Measurements from ENCODE around the gene SLC22A8. TPM values are rescaled to one million over a fixed set of nuclear protein-coding genes. Genes with fewer than 3 reads are reported as not detected.
"Not testable (repeated sequence)": the region's sequence is repeated elsewhere in the genome, so short reads cannot be mapped to it uniquely, and the experiment has no call there.

The SLC22A8 gene, protein sequence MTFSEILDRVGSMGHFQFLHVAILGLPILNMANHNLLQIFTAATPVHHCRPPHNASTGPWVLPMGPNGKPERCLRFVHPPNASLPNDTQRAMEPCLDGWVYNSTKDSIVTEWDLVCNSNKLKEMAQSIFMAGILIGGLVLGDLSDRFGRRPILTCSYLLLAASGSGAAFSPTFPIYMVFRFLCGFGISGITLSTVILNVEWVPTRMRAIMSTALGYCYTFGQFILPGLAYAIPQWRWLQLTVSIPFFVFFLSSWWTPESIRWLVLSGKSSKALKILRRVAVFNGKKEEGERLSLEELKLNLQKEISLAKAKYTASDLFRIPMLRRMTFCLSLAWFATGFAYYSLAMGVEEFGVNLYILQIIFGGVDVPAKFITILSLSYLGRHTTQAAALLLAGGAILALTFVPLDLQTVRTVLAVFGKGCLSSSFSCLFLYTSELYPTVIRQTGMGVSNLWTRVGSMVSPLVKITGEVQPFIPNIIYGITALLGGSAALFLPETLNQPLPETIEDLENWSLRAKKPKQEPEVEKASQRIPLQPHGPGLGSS
- not detected for total RNA-seq

DNA sequence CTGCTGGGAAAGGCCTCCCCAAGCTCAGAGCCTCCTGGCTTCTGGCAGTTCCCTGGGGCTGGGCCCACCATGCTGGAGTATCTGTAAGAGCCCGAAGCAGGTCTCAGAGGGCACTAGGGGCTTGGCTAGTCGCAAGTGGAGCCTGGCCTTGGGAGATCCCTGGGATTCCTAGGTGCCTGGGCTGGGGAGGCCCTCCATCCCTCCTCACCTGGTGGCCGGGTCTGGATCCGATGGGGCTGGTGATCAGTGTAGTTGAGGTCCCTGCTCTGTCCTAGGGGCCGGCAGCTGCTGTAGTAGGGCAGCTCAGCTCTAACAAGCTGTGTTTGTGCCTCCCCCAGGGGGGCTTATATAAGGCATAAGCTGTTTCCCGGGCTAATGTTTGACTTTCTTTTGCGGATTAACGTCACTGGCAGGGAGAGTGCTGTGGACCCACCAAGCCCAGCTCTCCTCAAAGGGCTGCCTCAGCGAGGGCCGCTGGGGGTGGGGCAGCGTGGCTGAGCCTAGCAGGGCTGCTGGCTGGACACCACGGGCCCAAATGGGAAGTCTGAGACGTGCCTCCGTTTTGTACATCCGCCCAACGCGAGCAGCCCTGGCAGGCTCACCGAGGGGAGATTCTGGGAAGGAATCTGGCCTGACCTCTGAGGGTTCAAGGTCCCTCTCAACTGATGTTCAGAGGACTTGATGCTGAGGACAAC lies at the start of gene SLC22A8:
Gene SLC22A8 (minus strand): TSS at position 321 of the 695 bp plus-strand sequence. CDS start 883 bp downstream, outside the sequence.
- peak within 1 kb of the TSS in 2 of 4 donors; percentile 23 to 34 for H3K27ac ChIP-seq
- no peak within 1 kb of the TSS for H3K4me3 ChIP-seq
- H3K27me3 ChIP-seq: peaks cover 5% of the 10 kb centered on the region
- 14% methylated on average over 6 of the region's 18 CpGs; no CpG with 5 or more reads in 1 of the 2 donors for WGBS, 2 donors (ENCODE audit: low coverage in 1 of 2)
- ATAC-seq: no peak
- peaks cover 0 to 17% (median 0%) of the 10 kb centered on the region in 3 donors for H3K4me1 ChIP-seq
- no peaks in the 10 kb centered on the region for H3K9me3 ChIP-seq
- no peaks in the 10 kb centered on the region for H3K36me3 ChIP-seq
- TF ChIP-seq POLR2AphosphoS5 (IDR thresholded peaks at IDR 0.05) (no peak), EP300 (IDR thresholded peaks at IDR 0.05) (no peak), POLR2A (IDR thresholded peaks at IDR 0.05) (no peak)
- TF ChIP-seq, protein P1, sequence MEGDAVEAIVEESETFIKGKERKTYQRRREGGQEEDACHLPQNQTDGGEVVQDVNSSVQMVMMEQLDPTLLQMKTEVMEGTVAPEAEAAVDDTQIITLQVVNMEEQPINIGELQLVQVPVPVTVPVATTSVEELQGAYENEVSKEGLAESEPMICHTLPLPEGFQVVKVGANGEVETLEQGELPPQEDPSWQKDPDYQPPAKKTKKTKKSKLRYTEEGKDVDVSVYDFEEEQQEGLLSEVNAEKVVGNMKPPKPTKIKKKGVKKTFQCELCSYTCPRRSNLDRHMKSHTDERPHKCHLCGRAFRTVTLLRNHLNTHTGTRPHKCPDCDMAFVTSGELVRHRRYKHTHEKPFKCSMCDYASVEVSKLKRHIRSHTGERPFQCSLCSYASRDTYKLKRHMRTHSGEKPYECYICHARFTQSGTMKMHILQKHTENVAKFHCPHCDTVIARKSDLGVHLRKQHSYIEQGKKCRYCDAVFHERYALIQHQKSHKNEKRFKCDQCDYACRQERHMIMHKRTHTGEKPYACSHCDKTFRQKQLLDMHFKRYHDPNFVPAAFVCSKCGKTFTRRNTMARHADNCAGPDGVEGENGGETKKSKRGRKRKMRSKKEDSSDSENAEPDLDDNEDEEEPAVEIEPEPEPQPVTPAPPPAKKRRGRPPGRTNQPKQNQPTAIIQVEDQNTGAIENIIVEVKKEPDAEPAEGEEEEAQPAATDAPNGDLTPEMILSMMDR (IDR thresholded peaks at IDR 0.05): no peak

DNA sequence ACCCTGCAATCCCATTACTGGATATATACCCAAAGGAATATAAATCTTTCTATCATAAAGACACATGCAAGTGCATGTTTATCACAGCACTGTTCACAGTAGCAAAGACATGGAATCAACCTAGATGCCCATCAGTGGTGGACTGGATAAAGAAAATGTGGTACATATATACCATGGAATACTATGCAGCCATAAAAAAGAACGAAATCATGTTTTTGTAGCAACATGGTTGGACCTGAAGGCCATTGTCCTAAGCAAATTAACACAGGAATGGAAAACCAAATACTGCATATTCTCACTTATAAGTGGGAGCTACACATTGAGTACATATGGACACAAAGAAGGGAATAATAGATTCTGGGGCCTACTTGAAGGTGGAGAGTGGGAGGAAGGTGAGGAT lies 30.6 kb upstream of the SLC22A8 start:
- not testable (repeated sequence) for H3K4me3 ChIP-seq, H3K27ac ChIP-seq, H3K36me3 ChIP-seq, H3K4me1 ChIP-seq, ATAC-seq
- 44 to 57% methylated on average over 1 of the region's 1 CpG for WGBS, 2 donors (ENCODE audit: low coverage in 1 of 2)
- peaks cover 0 to 18% (median 0%) of the 10 kb centered on the region in 3 donors for H3K9me3 ChIP-seq
- H3K27me3 ChIP-seq: peaks cover 11% of the 10 kb centered on the region

DNA sequence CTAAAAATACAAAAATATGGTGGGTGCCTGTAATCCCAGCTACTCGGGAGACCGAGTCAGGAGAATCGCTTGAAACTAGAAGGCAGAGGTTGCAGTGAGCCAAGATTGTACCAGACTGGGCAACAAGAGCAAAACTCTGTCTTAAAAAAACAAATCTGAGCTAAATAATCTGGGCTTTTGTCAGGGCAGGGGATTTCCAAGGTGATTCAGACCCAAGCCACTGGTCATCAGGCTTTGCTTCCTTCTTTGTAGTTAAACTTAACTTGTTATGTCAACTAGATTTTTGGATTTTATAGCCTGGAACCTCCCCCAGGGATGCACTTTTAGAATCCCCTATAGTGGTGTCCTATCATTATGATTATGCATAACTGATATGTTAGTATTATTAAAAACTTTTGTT lies 27.0 kb upstream of the SLC22A8 start:
- peaks cover 11% of the 10 kb centered on the region for H3K27me3 ChIP-seq
- 70% methylated on average over 3 of the region's 3 CpGs; no CpG with 5 or more reads in 1 of the 2 donors for WGBS, 2 donors (ENCODE audit: low coverage in 1 of 2)
- TF ChIP-seq EP300 (IDR thresholded peaks at IDR 0.05) (no peak), POLR2AphosphoS5 (IDR thresholded peaks at IDR 0.05) (no peak), POLR2A (IDR thresholded peaks at IDR 0.05) (no peak)
- TF ChIP-seq, protein P1 (IDR thresholded peaks at IDR 0.05): no peak
- no peak overlapping the region for H3K27ac ChIP-seq
- no peaks in the 10 kb centered on the region for H3K36me3 ChIP-seq
- ATAC-seq: no peak
- no peak overlapping the region for H3K4me3 ChIP-seq
- no peaks in the 10 kb centered on the region for H3K9me3 ChIP-seq
- H3K4me1 ChIP-seq: no peaks in the 10 kb centered on the region

DNA sequence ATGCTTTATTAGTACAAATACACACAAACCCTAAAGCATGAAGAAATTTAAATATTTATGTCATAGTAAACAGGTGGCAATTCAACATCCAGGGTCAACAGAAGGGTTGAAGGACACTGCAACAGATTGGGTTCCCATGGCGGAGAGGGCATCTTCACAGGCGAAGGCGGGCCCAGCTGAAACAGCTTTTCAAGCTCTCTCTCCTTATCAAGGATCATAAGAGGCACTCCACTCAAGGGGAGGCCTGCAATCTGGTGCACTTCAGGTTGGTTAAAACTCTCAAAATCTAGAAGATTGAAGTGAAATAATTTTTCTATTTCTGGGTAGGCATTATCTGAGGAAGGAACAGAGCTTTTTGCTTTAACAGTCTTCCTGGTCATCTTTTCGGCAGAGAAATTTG lies 16.8 kb upstream of the SLC22A8 start:
- no peaks in the 10 kb centered on the region for H3K4me1 ChIP-seq
- peaks cover 10% of the 10 kb centered on the region for H3K27me3 ChIP-seq
- no peak overlapping the region for H3K27ac ChIP-seq
- 81 to 97% methylated on average over 4 of the region's 4 CpGs for WGBS, 2 donors (ENCODE audit: low coverage in 1 of 2)
- H3K9me3 ChIP-seq: no peaks in the 10 kb centered on the region
- no peaks in the 10 kb centered on the region for H3K36me3 ChIP-seq
- ATAC-seq: no peak
- no peak overlapping the region for H3K4me3 ChIP-seq
- TF ChIP-seq EP300 (IDR thresholded peaks at IDR 0.05): no peak
- TF ChIP-seq POLR2A (IDR thresholded peaks at IDR 0.05): no peak
- no peak for TF ChIP-seq POLR2AphosphoS5 (IDR thresholded peaks at IDR 0.05)
- TF ChIP-seq, protein P1 (IDR thresholded peaks at IDR 0.05): no peak

DNA sequence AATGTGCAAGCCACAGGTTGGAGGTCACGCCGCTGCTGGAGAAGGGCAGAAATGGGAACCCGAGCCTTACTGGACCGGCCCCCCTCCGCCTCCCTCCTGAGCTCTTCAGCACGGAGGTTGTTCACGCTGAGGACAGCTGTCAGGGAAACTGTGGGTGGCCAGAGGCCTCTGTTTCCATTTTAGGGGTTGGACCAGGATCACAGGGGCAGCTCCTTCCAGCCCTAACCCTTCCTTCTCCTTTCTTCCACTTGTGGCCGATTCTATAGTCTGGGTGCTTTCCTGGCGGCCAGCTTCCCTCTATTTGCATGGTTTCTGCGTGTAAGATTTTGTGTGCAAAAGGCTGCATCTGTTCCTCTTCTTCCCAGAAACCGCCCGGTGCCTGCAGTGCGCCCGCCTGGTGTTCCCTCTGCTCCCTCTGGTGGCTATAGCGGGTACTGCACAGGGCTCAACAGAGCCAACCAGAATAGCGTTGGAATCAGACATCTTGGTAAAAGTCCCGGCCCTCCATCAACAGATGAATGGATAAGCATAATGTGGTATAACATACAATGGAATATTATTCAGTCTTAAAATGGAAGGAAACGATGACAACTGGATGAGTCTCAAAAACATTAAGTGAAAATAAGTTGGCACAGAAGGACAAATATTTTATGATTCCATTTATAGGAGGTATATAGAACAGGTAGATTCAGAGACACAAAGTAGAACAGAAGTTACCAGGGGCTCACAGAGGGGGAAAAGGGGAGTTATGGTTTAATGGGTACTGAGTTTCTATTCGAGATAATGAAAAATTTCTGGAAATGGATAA lies 8.4 kb upstream of the SLC22A8 start:
- H3K36me3 ChIP-seq: no peaks in the 10 kb centered on the region
- H3K27ac ChIP-seq: no peak overlapping the region
- no peaks in the 10 kb centered on the region for H3K27me3 ChIP-seq
- ATAC-seq: peak; percentile 90
- no peak overlapping the region for H3K4me3 ChIP-seq
- no peak for TF ChIP-seq POLR2AphosphoS5 (IDR thresholded peaks at IDR 0.05)
- TF ChIP-seq, protein P1 (IDR thresholded peaks at IDR 0.05): peak in 3 of 4 experiments; percentile 99 to 100 (median 100)
- TF ChIP-seq EP300 (IDR thresholded peaks at IDR 0.05): no peak
- no peak for TF ChIP-seq POLR2A (IDR thresholded peaks at IDR 0.05)
- peaks cover 0 to 8% (median 4%) of the 10 kb centered on the region in 3 donors for H3K4me1 ChIP-seq
- WGBS, 2 donors (ENCODE audit: low coverage in 1 of 2): 8 to 9% methylated on average over 5 to 6 of the region's 19 CpGs
- no peaks in the 10 kb centered on the region for H3K9me3 ChIP-seq

Data from gastroesophageal sphincter (tissue), 4 donors.